Bronchial epithelial cell (primary cell): ENCODE measurements around the gene ADH1A. TPM values are rescaled to one million over a fixed set of nuclear protein-coding genes. Genes with fewer than 3 reads are reported as not detected.

Source experiments
- DNase-seq: peaks from one replicate; pipeline ENCODE4 v3.0.0-alpha.2; 2010; ENCODE audit warnings: low read depth
- FAIRE-seq: peaks from 2 replicates; lab custom pipeline; 2011; peaks lifted over from hg19 to GRCh38; lab: Jason Lieb, UNC
- H3K27me3 ChIP-seq: 2 replicates; pipeline ENCODE4 v1.5.1; 2011; ENCODE audit warnings: low read length; ENCODE audit not compliant: control insufficient read depth, insufficient read depth
- H3K36me3 ChIP-seq: 2 replicates; pipeline ENCODE4 v1.5.1; 2011; ENCODE audit warnings: low read length; ENCODE audit not compliant: control insufficient read depth, insufficient read depth
- H3K4me3 ChIP-seq: 2 replicates; pipeline ENCODE4 v1.5.1; 2011; ENCODE audit warnings: mild to moderate bottlenecking, low read depth, low read length, control low read depth
- CTCF ChIP-seq: IDR thresholded peaks from 2 replicates; pipeline ENCODE4 v1.5.1; 2011; ENCODE audit warnings: mild to moderate bottlenecking, moderate library complexity, low read length, control low read depth, inconsistent platforms; ENCODE audit not compliant: insufficient read depth, severe bottlenecking
- total RNA-seq: library from RNA; depleted of rRNA; stranded (reverse); fragments of >200 nt; gene quantifications from 2 replicates; pipeline ENCODE4 v1.2.1, GENCODE V29; 2014

ADH1A gene
- total RNA-seq, 1 donor from 2014 or later, result not detected

GRCh38 chr4:99301376-99302164 is 10.8 kb upstream of the ADH1A start:
- H3K4me3 ChIP-seq, result no peak overlapping the region
- H3K36me3 ChIP-seq, result no peaks in the 10 kb centered on the region
- no peaks in the 10 kb centered on the region for H3K27me3 ChIP-seq
- no peak for TF ChIP-seq CTCF
- DNase-seq, result no peak
- FAIRE-seq, result no peak

- no peaks in the 10 kb centered on the region for H3K36me3 ChIP-seq
- FAIRE-seq (no peak), DNase-seq (peak; percentile 68)
- no peak overlapping the region for H3K4me3 ChIP-seq
- no peak for TF ChIP-seq CTCF
- no peaks in the 10 kb centered on the region for H3K27me3 ChIP-seq
These were observed 10.1 kb upstream of the ADH1A start for GRCh38 chr4:99300934-99301333.

GRCh38 chr4:99293357-99293756 is 2.6 kb upstream of the ADH1A start:
- TF ChIP-seq CTCF, result no peak
- DNase-seq (no peak), FAIRE-seq (no peak)
- H3K27me3 ChIP-seq, result no peaks in the 10 kb centered on the region
- no peak overlapping the region for H3K4me3 ChIP-seq
- no peaks in the 10 kb centered on the region for H3K36me3 ChIP-seq

- no peak for FAIRE-seq
- no peak for TF ChIP-seq CTCF
- Histone ChIP-seq H3K4me3 (no peak overlapping the region), H3K27me3 (no peaks in the 10 kb centered on the region), H3K36me3 (no peaks in the 10 kb centered on the region)
- DNase-seq, result no peak
These were observed 5.4 kb downstream of the ADH1A start for GRCh38 chr4:99285387-99285786.

- FAIRE-seq (no peak), DNase-seq (no peak)
- H3K36me3 ChIP-seq, result no peaks in the 10 kb centered on the region
- H3K27me3 ChIP-seq, result no peaks in the 10 kb centered on the region
- no peak for TF ChIP-seq CTCF
- no peak overlapping the region for H3K4me3 ChIP-seq
These were observed 8.1 kb downstream of the ADH1A start for GRCh38 chr4:99282731-99283130.

- Histone ChIP-seq H3K27me3 (no peaks in the 10 kb centered on the region), H3K36me3 (no peaks in the 10 kb centered on the region), H3K4me3 (no peak overlapping the region)
- FAIRE-seq (peak; percentile 52), DNase-seq (no peak)
- no peak for TF ChIP-seq CTCF
These were observed 9.5 kb downstream of the ADH1A start for GRCh38 chr4:99281261-99281660.
